ENCODE results near the gene IMP3.
A peak's percentile ranks its signal among the peaks of the same experiment; 100 is the strongest.

IMP3 gene

GRCh38 chr15:75631935-75632334, 8.1 kb downstream of the IMP3 start:
- H3K36me3 ChIP-seq = no peaks in the 10 kb centered on the region; the same call in 1 of the 2 replicates
- DNase-seq = no peak
- no peaks in the 10 kb centered on the region for H3K4me1 ChIP-seq
- no peaks in the 10 kb centered on the region for H3K27me3 ChIP-seq
- no peak for TF ChIP-seq CTCF (IDR thresholded peaks at IDR 0.05; ENCODE audit: low read depth, low read length)
- no peak overlapping the region for H3K4me3 ChIP-seq (ENCODE audit: low read depth, low read length)
- no peaks in the 10 kb centered on the region for H3K9me3 ChIP-seq

GRCh38 chr15:75625542-75626347, 14.3 kb downstream of the IMP3 start, which contains the start of gene SNUPN:
Gene SNUPN (minus strand): TSS chr15:75625725. CDS start chr15:75621051, 4,674 bp downstream.
- peak within 1 kb of the TSS; percentile 93 for H3K4me3 ChIP-seq (ENCODE audit: low read depth, low read length)
- no peaks in the 10 kb centered on the region for H3K9me3 ChIP-seq
- no peaks in the 10 kb centered on the region for H3K4me1 ChIP-seq
- H3K36me3 ChIP-seq = no peaks in the 10 kb centered on the region
- peak; percentile 94 for DNase-seq
- no peak for TF ChIP-seq CTCF (IDR thresholded peaks at IDR 0.05; ENCODE audit: low read depth, low read length)
- H3K27me3 ChIP-seq = no peaks in the 10 kb centered on the region

GRCh38 chr15:75622505-75622904, 17.5 kb downstream of the IMP3 start:
- no peaks in the 10 kb centered on the region for H3K9me3 ChIP-seq
- H3K27me3 ChIP-seq = no peaks in the 10 kb centered on the region
- no peak for DNase-seq
- no peak overlapping the region for H3K4me3 ChIP-seq (ENCODE audit: low read depth, low read length)
- peaks cover 14% of the 10 kb centered on the region for H3K36me3 ChIP-seq
- no peak for TF ChIP-seq CTCF (IDR thresholded peaks at IDR 0.05; ENCODE audit: low read depth, low read length)
- no peaks in the 10 kb centered on the region for H3K4me1 ChIP-seq

GRCh38 chr15:75620841-75621391, 19.1 kb downstream of the IMP3 start:
- H3K27me3 ChIP-seq = no peaks in the 10 kb centered on the region
- no peak for DNase-seq
- peaks cover 20% of the 10 kb centered on the region for H3K36me3 ChIP-seq
- no peaks in the 10 kb centered on the region for H3K9me3 ChIP-seq
- no peaks in the 10 kb centered on the region for H3K4me1 ChIP-seq
- H3K4me3 ChIP-seq (ENCODE audit: low read depth, low read length) = no peak overlapping the region
- TF ChIP-seq CTCF (IDR thresholded peaks at IDR 0.05; ENCODE audit: low read depth, low read length) = no peak

GRCh38 chr15:75620058-75620820, 19.8 kb downstream of the IMP3 start:
- Histone ChIP-seq H3K4me1 (no peaks in the 10 kb centered on the region), H3K36me3 (peaks cover 20% of the 10 kb centered on the region), H3K9me3 (no peaks in the 10 kb centered on the region), H3K4me3 (ENCODE audit: low read depth, low read length) (no peak overlapping the region), H3K27me3 (no peaks in the 10 kb centered on the region)
- TF ChIP-seq CTCF (IDR thresholded peaks at IDR 0.05; ENCODE audit: low read depth, low read length) = no peak
- no peak for DNase-seq
